GM18861 (cell line): ENCODE results near the gene PLXNA1.

Experiments used
- ATAC-seq: cut with Tn5 transposase; IDR thresholded peaks from one replicate; pipeline ENCODE4 v1.9.1; 2021; ENCODE audit not compliant: unreplicated experiment

PLXNA1 gene

DNA sequence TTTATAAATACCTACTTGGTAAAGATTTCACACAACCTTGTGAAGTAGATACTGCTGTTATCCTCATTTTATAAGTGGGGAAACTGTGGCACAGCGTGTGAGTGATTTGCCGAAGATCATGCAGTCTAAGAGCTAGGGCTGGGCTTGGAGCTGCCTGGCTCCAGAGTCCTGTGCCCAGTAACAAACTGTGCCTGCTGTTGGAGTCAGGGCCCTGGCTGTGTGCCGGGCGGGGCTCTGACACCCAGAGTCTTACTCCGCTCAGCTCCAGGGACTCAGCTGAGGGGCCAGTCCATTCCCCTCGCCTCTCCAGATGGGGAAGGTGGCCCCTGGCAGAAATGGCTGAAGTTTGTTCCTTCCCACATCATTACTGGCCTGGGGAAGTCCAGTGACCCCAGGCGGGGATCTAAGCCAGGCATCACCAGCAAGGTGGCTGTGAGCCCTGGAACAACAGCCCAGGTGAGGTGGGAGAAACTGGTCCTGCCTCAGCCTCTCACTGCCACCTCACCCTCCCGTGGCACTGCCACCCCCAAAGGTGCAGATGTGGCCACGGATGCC, 17.3 kb upstream of the PLXNA1 start:
- ATAC-seq, result no peak

DNA sequence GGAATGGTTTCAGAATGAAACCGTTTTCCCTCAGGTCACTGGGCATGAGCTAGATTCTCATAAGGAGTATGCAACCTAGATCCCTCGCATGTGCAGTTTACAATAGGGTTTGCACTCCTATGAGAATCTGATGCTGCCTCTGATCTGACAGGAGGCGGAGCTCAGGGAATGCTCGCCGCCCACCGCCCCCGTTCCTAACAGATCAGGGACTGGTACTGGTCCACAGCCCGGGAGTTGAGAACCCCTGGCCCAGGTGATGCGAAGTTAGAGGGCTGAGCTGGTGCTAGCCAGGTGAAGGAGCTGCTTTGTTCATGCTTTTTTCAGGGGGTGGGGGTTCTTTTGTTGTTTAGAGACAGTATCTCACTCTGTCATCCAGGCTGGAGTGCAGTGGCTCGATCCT, 15.5 kb upstream of the PLXNA1 start:
- ATAC-seq, result no peak

- ATAC-seq, result no peak
Observed at GRCh38 chr3:126968391-126969390, 14.2 kb upstream of the PLXNA1 start.

GRCh38 chr3:126969586-126969985, 13.3 kb upstream of the PLXNA1 start:
- ATAC-seq, result no peak

GRCh38 chr3:126970101-126970500, 12.8 kb upstream of the PLXNA1 start:
- ATAC-seq, result no peak

- no peak for ATAC-seq
Observed at GRCh38 chr3:126970921-126971320, 12.0 kb upstream of the PLXNA1 start.

DNA sequence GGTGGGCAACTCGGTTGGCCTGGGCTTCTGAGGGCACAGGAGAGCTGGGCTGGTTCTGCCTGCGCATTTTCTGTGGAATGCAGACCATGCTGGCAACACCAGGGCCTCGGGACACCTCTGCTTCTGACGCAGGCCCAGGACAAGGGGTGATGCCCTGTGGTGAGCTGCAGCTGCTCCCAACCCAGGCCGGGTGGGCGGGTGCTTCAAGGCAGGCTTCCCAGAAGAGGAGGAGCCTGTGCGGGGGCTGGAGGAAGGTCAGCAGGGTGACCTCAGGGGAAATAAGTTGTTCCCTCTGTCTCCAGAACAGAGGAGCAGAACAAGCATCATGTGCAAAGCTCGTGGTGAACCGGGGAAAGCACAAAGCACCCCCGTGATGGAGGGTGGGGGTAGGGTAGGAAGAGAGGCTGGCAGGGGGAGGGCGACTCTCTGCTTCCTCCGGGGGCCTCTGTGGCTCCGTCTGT, 11.0 kb upstream of the PLXNA1 start:
- ATAC-seq, result no peak

DNA sequence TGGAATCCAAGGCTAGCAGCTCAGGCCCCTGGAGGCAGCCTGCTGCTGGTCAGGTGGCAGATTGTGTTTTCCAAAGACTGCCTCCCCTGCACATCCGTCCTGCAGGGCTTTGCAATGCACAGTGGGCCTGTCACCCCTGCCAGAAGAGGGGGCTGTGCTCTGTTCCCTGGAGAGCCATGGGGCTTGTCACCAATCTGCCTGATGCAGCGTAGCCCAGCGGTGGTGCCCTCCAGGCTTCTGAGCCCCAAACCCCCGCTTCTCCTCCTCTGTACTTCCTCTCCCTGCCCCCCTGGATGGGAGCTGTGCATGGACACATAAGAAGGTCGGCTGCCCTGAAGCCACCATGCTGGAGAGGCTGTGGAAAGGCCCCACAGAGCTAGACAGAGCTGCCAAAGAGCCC, 10.0 kb upstream of the PLXNA1 start:
- ATAC-seq, result no peak

DNA sequence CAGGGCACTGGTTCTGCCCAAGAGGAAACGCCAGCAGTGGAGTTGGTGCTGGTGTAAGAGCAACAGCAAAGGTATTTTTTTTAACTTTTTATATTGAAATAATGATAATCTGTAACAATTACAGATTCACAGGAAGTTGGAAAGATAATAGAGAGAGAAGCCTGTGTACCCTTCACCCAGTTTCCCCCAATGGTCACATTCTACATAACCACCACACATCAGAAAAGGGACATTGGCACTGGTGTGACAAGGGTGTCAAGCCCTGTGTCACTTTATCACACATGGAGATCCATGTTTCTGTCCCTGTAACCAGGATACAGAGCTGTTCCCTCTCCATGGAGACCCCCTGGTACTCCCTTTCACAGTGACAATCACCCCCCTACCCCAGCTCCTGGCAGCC, 9.1 kb upstream of the PLXNA1 start:
- ATAC-seq, result no peak

- ATAC-seq, result no peak
Observed at GRCh38 chr3:126974756-126975155, 8.2 kb upstream of the PLXNA1 start.

DNA sequence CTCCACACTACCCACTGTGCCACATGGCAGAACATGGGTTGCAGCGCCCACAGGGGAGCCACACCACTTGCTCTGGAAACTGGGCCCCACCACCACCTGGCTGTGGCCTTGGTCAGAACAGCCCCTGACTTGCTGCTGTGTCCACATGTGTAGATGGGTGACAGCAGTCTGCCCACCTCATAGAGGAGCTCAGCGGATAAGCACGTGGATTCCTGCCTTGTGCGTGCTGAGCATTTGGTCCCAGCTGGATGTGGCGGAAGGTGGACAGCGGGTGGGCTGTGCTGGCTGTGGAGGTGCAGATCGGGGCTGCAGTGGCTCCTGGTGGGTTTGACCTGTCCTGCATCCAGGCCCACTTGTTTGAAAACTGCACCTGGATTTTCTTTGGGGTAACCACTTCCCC, 6.0 kb upstream of the PLXNA1 start:
- ATAC-seq, result no peak

DNA sequence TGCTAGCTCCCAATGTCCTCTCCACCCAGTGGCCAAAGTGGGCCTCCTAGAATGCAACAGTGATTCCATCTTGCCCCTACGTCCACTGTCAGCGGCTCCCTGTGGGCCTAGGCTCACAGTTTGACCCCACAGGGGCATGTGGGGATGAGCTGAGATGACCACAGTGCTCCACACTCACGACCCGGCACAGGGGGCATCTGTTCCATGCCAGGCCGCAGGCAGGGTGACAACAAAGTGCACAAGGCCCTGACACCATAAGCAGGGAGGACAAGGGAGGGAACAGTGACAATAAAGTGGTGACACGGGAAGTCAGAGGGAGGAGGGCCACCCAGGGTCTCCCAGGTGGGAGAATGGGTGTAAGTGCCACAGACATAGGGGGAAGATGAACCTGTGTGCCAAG, 5.1 kb upstream of the PLXNA1 start:
- ATAC-seq, result no peak

DNA sequence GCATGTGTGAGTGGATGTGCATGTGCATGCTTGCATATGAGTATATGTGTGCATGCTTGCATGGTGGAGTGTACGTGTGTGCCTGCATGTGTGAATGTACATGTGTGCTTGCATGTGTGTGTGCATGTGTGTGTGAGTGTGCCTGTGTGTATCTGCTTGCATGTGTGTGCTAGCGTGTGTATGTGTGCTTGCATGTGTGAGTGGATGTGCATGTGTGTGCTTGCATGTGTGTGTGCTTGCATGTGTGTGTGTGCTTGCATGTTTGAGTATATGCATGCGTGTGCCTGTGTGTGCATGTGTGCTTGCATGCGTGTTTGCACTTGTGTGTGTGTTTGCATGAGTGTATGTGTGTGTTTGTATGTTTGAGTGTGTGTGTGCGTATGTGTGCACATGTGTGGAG, 4.6 kb upstream of the PLXNA1 start:
- no peak for ATAC-seq

DNA sequence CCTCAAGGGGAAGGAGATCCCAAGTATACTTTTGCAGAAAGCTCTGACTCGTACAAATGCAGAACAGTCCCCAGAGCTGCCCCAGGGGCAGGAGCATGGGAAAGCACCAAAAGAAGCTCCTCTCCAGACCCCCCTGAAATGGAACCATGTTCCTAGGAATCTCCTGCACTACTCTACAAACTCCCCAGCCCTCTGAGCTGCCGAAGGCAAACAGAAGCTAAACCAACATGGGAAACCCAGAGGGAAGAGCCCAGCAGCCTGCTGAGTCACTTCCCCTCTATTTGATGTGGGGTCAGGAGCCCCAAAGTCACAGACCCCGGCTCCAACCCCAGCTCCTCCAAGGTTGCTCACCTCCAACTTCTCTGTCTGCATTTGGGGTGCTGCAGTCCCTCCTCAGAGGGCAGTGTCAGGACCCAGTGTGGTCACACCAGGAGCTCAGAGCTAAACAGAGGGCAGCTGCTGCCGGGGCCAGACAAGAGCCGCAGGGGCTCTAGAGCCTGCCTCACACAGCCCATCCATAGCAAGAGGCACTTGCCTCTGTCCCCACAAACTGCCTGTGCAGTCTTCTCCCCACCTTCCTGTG, 3.8 kb upstream of the PLXNA1 start:
- ATAC-seq, result no peak

- no peak for ATAC-seq
Observed at GRCh38 chr3:126980266-126980811, 2.6 kb upstream of the PLXNA1 start.

DNA sequence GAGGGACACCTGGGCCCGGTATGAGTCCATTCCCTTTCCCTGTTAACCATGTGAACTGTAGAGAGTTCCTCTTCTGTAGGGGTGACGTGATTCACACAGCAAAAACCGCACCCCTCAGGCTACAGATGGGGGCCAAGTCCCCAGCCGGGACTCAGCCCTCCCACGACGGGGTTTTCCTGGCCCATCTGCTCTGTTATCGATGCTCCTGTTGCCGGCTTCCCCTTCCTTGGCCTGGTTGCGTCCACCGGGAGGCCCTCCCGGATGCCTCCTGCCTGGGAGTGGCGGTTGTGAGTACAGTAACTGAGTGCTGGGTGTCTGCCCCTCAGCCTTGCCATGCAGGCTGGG, 817 bp upstream of the PLXNA1 start:
- peak; percentile 14 for ATAC-seq

GRCh38 chr3:126983276-126983652, 349 bp downstream of the PLXNA1 start:
- no peak for ATAC-seq

GRCh38 chr3:126983653-126984390, 907 bp downstream of the PLXNA1 start:
- no peak for ATAC-seq

DNA sequence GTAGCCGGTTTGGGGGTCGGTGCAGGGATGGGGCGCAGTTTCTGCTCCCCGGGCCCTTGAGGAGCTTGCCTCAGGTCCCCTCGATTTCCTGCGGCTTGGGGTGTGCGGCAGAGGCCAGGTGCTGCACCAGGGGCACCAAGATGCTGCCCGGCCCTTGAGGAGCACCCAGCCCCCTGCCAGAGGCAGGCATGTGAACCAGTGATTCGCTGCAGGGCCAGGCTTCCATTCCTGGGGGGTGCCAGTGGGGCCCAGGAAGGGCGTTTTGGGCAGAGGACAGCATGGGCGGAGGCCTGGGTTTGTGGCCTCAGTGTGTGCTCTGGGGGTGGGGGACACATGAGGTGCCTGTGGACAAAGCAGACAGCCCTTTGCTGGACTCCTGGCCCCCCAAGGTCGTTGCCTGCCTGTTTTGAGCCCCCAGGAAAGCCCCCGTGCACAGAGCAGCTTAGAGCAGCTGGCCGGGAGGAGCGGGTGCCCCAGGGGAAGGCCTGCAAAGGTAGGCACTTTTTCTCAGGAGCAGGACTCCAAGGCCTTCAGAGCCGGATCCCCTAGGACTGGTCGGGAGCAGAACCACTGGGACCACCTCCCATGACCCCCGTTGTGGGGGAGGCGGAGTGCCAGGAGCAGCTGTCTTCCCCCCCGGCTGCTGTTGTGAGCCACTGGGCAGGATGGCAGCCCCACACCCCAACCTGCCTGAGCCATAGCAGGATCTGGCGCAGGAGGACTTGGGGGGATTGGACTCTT, 1.6 kb downstream of the PLXNA1 start:
- ATAC-seq, result no peak

- ATAC-seq, result no peak
Observed at GRCh38 chr3:126985132-126985985, 2.4 kb downstream of the PLXNA1 start.
